HG03060 (cell line): ENCODE results near the gene PRKAG3.
"Not testable (repeated sequence)": the region's sequence is repeated elsewhere in the genome, so short reads cannot be mapped to it uniquely, and the experiment has no call there.

Experiments
- ATAC-seq: cut with Tn5 transposase; IDR thresholded peaks from one replicate; pipeline ENCODE4 v1.9.1; 2021; ENCODE audit warnings: low read depth, moderate number of reproducible peaks; ENCODE audit not compliant: unreplicated experiment

PRKAG3 gene

GRCh38 chr2:218846963-218847362 is 15.4 kb upstream of the PRKAG3 start:
- ATAC-seq, result not testable (repeated sequence)

GRCh38 chr2:218844334-218844733 is 12.7 kb upstream of the PRKAG3 start:
- not testable (repeated sequence) for ATAC-seq

- no peak for ATAC-seq
Observed at GRCh38 chr2:218839888-218840287, 8.3 kb upstream of the PRKAG3 start.

GRCh38 chr2:218839430-218839829 is 7.8 kb upstream of the PRKAG3 start:
- no peak for ATAC-seq

- no peak for ATAC-seq
Observed at GRCh38 chr2:218837495-218837894, 5.9 kb upstream of the PRKAG3 start.

- ATAC-seq, result no peak
Observed at GRCh38 chr2:218834685-218835084, 3.1 kb upstream of the PRKAG3 start.

GRCh38 chr2:218833023-218833609 is 1.5 kb upstream of the PRKAG3 start:
- ATAC-seq, result no peak

- ATAC-seq, result no peak
Observed at GRCh38 chr2:218832520-218832919, 917 bp upstream of the PRKAG3 start.

GRCh38 chr2:218832081-218832480 is 478 bp upstream of the PRKAG3 start:
- no peak for ATAC-seq

- no peak for ATAC-seq
Observed at GRCh38 chr2:218830526-218831306, 887 bp downstream of the PRKAG3 start.

GRCh38 chr2:218829868-218830451 is 1.6 kb downstream of the PRKAG3 start:
- no peak for ATAC-seq

GRCh38 chr2:218828477-218828778 is 3.2 kb downstream of the PRKAG3 start:
- no peak for ATAC-seq

GRCh38 chr2:218827701-218828476 is 3.7 kb downstream of the PRKAG3 start:
- no peak for ATAC-seq

- ATAC-seq, result no peak
Observed at GRCh38 chr2:218826791-218827190, 4.8 kb downstream of the PRKAG3 start.

- ATAC-seq, result no peak
Observed at GRCh38 chr2:218824004-218824403, 7.6 kb downstream of the PRKAG3 start.

- no peak for ATAC-seq
Observed at GRCh38 chr2:218823196-218823855, 8.3 kb downstream of the PRKAG3 start.

- ATAC-seq, result no peak
Observed at GRCh38 chr2:218822622-218823021, 9.0 kb downstream of the PRKAG3 start.

GRCh38 chr2:218821605-218822211 is 9.9 kb downstream of the PRKAG3 start:
- ATAC-seq, result no peak

GRCh38 chr2:218820746-218821369 is 10.7 kb downstream of the PRKAG3 start:
- ATAC-seq, result no peak

- ATAC-seq, result no peak
Observed at GRCh38 chr2:218819093-218819492, 12.5 kb downstream of the PRKAG3 start.
